22Rv1 (cell line): ENCODE results near the gene ENSA.
"Not testable (repeated sequence)": the region's sequence is repeated elsewhere in the genome, so short reads cannot be mapped to it uniquely, and the experiment has no call there.

Experiments
- ZFX ChIP-seq: fragments of 450-650 bp; IDR thresholded peaks from 2 replicates; pipeline ENCODE4 v1.6.1; 2017; ENCODE audit warnings: antibody characterized with exemption, borderline replicate concordance
- TF ChIP-seq, protein P1 (sequence below): fragments of 450-650 bp; IDR thresholded peaks from 2 replicates; pipeline ENCODE4 v1.5.1; 2017; ENCODE audit warnings: mild to moderate bottlenecking

DNA sequence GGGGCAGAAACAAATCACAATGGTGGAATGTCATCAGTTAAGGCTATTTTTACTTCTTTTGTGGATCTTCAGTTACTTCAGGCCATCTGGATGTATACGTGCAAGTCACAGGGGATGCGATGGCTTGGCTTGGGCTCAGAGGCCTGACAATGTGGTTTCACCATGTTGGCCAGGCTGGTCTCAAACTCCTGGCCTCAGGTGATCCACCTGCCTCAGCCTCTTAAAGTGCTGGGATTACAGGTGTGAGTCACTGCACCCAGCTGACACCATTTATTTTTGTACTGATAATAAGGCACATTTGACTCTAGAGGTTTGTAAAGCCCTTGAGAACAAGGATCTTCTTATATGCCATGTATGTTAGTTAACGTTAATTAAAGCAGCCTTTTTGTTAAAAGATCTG is 48.4 kb downstream of the ENSA start:
- TF ChIP-seq, protein P1, sequence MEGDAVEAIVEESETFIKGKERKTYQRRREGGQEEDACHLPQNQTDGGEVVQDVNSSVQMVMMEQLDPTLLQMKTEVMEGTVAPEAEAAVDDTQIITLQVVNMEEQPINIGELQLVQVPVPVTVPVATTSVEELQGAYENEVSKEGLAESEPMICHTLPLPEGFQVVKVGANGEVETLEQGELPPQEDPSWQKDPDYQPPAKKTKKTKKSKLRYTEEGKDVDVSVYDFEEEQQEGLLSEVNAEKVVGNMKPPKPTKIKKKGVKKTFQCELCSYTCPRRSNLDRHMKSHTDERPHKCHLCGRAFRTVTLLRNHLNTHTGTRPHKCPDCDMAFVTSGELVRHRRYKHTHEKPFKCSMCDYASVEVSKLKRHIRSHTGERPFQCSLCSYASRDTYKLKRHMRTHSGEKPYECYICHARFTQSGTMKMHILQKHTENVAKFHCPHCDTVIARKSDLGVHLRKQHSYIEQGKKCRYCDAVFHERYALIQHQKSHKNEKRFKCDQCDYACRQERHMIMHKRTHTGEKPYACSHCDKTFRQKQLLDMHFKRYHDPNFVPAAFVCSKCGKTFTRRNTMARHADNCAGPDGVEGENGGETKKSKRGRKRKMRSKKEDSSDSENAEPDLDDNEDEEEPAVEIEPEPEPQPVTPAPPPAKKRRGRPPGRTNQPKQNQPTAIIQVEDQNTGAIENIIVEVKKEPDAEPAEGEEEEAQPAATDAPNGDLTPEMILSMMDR = not testable (repeated sequence)
- TF ChIP-seq ZFX = not testable (repeated sequence)
